RKO (cell line): ENCODE results near the gene ZFYVE9.

ENCODE experiments used
- DNase-seq: peaks from one replicate; pipeline ENCODE4 v3.0.0-alpha.2; 2016; ENCODE audit warnings: low spot score

The ZFYVE9 gene

DNA sequence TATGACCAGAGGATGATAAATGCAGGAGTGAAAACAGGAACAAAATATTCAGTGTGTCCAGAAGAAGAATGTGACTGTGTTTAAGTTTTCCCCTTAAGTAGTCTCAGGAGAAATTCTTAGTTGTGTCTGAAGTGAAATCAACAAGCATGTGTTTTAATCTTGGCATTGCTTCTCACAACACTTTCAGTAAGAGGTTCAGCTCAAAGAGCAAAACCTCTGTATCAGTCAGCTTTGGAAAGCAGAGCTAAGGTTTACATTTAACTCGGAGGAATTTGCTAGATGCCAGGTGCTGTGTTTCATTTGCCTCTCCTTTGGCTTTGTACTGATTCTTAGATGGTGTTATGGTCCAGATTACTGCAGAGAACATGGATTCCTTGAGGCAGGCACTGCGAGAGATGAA lies 195.6 kb downstream of the ZFYVE9 start:
- DNase-seq: no peak

DNA sequence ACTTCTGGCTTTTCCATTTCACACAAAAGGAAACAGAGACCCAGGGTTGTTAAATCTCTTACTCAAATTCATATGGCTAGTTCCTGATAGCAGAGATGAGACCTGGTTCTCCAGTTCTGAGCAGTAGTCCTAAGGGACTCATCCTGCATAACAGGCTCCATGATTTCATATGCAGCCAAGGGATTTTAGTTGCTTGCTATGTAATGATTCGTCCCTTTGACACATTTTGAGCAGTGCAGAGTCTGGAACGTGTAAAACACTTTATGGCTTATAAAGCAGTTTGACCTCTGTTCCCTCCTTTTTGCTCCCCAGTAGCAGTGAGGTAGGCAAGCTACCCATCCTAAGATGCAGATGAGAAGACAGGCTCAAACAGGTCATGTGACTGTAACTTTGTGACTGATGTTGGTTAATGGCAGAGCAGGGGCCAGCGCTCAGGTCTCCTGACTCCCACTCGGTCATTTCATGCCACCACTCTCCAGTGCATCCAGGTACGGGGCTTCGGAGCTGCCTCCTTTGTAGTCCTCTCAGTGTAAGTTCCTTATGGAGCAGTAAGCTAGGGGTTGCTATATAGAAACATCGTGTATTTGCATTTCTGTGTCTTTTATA lies 199.9 kb downstream of the ZFYVE9 start:
- DNase-seq: no peak

DNA sequence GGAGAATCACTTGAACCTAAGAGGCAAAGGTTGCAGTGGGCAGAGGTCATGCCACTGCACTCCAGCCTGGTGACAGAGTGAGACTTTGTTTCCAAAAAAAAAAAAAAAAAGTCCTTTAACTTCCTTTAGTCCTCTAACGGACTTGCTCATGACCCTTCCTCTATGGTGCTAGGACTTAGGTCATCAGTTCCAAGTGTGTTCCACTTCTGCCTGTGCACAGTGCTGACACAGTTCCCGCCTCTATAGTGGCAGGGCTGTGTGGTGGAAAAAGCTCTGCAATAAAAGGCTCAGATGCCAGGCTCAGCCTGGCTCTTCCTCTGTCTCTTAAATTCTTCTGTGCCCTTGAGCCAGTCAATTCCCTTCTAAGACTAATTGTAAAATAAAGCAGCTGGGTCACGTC lies 202.1 kb downstream of the ZFYVE9 start:
- DNase-seq: no peak

DNA sequence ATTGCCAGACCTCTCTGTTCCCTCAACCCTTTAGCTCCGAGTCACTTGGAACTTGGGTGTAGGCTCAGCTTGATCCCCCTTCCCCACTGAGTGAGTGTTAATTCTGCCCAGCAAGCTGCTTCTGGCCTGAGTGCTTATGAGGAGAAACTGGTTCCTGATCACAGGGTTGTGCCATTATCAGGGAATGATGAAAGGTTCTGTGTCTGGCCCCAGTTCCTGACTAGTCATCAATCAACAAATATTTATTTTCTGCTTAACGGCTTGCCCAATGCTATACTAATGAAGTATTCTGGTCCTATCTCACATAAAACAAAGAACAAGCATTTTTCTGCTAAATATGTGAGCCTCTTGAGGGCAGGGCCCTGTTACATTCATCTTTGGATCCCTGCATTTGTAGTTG lies 203.4 kb downstream of the ZFYVE9 start:
- DNase-seq: no peak

DNA sequence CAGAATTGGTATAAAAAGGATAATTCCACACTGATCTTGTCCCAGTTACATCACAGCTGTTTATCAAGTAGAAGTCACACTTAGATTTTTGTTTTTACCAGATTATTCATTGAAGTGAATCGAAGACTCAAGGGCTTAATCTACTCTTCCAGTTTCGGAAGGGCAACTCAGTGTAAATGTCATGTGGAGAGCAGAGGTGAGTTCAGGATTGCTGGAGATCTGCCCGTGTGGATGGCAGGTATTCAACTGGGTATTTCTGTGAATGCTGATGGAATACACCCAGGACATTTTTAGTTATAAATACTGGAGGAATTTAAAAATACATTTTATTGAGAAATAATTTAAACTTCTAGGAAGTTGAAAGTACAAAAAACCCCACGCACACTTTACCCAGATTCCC lies 204.8 kb downstream of the ZFYVE9 start:
- no peak for DNase-seq

DNA sequence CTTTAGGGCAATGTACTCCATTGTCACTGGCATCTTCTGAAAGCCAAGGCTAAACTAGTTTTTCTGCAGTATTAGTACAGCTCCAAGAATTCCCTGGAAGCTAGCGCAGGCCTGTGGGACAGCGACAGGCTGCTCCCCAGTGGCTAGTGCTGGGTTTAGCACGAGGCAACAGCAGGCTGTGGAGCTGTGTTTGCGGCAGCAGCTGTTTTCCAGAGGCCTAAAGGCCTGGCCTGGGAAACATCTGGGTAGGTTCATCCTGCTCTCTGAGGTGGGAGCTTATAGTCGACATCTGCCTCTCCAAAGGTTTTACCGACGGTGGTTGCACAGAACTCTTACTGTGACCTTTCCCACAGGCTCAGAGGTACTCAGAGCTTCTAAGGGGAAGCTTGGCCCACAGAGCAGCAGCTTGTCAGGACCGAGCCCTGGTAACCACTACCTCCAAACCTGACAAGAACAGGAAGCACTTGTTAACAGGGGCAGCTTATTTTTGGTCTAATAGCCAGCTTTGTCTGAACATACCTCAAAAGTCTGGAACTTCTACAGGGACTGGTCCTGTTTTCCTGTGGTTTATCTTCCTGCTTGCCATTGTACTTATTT lies 206.9 kb downstream of the ZFYVE9 start:
- DNase-seq: peak; percentile 55

DNA sequence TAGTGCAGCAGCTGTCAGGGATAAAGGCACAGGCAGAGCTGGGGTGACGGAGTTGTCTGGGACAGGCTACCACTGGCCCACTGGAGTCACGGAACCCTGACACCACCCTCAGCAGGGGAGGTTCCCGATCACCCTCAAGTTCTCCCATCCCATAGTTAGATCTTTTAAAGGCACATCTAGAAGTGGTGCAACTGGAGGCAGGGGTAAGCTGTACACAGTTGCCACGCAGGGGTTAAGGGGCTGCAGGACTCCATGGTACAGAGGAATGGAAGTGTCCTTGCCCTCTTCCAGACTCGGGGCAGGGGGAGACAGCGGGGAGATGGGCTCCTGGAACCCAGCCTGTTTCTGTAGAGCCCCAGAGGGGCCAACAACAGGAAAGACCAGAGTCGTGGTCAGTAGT lies 210.8 kb downstream of the ZFYVE9 start:
- no peak for DNase-seq

DNA sequence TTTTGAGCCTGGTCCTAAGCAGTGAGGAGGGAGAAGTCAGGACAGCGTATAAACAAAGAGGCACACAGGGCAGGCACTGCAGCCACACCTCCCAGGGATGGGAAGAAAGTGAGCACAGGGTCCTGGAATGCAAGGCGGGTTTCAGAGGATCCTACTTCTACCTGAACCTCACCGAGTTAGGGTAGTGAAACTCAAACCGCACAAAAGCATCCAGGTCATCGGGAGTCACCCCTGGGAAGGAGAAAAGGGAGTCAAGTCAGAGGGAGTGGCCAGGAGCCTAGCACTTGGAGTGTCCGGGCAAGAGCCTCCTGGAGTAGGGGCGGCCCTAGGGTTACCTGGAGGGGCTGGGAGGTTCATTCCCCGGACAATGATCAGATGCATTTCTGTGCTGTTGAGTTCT lies 213.5 kb downstream of the ZFYVE9 start:
- DNase-seq: no peak

DNA sequence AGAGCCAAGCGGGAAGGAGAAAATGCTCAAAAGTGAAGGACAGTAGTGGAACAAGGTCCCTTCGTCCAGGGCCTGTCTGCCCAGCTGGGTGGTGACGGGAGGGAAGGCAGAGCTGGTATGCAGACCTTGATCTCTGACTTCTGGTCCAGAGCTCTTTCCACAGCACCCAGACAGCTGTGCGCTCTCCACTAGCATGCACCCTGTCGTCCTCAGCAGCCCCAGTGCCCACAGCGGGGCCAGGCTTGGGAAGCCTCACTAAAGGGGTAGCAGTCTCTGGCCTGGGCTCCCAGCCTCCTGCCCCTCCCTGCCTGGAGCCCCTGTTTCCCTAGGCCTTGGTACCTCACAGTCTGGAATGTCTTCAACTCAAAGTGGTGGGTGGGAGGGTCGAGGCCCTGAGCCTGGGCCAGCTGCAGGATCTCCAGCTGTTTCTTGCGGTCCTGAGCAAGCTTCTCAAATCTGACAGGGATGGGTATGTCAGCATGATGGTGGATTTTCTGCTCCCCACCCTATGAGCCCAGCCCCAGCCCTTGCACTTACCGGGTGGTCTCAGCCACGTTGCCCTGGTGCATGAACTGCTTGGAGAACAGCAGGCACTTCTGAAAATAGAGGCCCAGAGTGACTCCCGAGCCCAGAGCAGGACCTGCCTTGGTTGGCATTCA lies 214.1 kb downstream of the ZFYVE9 start:
- DNase-seq: no peak

DNA sequence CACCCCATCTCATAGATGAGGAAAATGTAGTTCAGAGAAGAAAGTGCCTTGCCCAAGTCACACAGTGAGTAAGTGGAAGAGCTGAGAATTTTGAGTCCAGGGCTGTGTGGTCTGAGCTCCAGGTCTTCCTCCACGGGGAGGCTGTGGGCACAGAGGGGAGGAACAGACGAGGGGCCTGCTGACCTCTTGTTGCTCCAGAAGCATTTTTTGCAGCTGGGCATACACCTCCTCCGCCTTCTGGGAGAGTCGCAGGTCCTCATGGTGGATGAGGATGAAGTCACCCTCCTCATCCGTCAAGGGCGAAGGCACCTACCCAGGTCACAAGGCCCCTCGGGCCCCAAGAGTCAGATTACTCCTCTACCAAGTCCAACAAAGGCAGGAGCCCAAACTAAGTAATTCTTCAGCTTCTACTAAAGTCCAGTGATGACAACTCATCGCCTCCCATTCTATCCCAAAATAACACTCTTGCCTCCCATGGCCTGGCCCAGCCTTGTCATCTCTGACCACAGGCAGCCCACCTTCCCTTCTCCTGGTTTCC lies 215.0 kb downstream of the ZFYVE9 start:
- no peak for DNase-seq

DNA sequence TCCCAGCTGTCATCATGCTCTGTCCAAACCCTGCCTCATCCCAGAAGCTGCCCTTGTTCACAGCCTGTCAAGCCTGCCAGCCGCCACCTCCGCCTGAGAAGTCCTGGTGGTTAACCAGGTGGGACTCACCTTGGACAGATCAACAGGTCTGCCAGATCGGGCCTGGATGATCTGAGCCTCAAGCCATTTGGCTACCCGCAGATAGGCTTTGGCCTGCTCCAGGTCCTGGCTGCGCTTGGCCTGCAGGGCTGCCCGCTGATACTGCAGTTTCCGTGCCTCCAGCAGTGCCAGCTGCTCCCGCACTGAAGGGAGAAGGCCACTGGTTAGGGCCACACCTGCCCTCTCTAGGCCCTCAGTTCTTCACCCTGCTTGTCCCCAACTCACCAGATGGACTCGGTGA lies 215.5 kb downstream of the ZFYVE9 start:
- no peak for DNase-seq

DNA sequence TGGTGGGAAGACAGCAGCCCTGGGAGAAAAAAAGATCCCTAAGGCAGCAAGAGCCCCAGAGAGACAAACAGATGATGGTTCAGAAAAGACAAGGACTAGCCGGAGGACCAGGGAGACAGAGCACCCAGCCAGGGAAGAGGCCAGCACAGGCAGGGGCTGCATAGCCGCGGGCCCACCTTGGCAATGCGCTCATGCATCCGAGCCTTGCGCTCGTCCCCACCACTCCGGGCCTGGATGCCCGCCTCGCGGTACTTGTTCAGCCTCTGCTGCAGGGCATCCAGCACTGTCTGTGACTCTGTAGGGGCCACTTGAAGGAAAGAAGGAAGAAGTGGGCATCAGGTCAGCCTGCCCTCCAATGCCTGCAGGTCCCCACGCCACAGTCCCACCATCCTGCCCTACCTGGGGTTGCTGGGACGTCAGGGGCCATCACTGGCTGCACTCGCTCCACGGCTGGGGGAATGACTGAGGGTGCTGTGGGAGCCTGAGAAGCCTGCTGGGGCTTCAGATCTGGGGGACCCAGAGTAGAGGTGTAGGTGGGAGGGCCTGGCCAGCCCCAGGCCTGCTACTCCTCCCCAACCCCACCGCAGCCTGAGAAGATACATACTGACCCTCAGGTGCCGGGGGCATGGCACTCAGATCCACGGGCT lies 217.1 kb downstream of the ZFYVE9 start:
- DNase-seq: no peak

DNA sequence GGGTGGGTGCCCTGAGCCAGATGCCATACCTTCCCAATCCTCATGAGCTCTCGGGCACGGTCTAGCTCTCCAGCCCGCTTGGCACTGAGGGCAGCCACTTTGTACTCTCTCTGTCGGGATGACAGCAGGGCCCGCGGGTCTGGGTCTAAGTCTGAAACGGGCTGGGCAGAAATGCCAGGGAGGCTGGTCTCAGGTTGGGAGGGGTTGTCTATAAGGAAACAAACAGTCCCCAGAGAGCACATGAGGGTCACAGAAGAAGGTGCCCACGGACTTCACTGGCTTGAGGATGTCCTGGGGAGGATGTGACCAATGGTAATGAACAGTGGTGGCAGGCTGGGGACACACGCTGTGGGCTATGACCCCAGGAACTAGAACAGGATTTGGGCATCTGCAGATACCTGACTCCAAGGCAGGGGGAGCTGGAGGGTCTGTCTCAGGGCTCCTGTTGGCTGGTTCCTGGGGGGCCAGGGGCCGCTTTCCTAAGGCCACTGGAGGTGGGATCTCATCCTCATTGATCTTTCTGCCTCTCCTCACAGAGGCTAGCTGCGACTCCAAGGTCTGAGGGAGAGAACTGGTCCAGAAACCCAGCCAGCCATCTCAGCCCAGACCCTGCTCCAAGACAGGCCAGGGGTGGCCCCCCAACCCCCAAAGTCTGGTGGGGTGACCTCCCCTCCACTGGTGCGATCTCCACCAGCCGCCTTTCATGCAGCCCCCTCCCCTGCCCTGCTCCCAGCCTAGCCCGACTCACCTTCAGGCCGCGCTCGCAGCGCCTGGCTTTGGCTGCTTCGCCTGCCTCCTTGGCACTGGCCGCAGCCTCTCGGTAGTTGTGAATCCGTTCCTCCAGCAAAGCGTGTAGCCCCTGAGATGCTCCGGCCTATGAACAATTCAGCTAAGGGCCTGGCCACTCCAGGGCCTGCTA lies 218.0 kb downstream of the ZFYVE9 start:
- no peak for DNase-seq

DNA sequence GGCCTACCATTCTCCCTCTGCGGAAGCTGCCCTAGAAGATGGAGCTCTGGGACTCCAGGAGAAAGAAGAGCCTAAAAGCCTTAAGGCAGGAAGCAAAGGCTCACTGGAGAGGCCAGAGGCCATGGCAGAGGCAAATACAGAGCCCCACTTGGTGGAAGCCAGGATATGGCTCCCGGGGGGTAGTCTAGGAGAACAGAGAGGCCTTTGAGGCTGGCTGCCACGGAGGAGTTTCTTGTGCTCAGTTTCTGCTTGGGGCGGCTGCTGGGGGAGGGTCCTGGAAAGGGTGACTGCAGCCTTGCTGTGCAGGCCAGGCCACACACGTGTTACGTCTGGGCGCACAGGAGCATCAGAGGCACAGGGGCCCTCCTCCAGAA lies 218.7 kb downstream of the ZFYVE9 start:
- no peak for DNase-seq

DNA sequence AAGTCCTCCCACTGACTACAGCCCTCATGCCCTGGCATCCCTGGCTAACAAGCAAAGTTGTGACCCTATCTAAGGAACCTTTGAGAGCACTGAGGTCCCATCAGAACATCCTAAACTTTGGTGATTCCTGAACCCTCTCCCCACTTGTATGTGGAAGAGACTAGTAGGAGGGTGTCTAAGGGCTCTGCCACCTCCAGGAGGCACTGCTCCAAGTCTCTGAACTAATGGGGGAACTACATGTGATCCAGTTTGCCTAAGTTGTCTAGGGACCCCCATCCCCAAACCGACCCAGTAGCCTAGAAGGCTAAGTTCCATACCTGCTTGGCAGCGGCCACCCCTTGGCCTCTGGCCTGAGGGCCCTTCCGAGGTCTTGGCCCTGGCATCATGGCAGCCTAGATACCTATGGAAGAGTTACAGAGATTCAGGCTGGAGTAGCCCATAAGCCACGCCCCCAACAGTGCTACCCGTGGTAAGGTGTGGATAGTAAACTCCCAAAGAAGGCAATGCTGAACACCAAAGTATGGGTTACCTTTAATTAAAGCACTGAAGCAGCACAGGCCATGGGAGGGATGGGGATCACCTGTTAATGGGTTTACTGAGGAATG lies 222.4 kb downstream of the ZFYVE9 start:
- DNase-seq: no peak

DNA sequence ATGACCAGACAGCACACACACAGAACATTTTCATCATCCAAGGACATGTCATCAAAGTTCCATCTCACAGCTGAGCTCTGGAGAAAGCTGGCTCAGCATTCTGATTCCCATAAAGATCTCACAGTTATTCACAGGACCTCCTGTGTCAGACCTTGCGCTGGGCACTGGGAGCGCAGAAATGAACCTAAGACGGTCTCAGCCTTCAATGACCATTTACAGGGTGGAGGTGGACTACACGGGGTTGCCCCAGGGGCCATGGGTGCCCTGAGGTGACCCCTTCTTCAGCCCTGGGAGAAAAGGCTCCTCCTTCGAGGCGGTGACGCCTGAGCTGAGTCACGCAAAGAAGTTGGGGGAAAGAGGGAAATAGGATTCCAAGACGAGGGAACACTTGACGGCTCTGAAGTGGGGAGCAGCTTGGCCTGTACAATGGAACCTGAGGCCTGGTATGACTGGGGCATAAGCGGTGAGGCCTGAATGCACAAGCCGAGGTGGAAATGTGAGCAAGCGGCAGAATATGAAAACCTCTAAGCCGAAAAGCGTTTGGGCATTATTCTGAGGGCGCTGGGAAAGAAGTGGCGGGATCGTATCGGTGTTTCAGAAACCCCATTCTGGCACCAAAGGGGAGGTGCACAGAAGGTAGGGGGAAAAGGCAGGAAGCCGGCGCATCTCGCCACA lies 223.3 kb downstream of the ZFYVE9 start:
- DNase-seq: peak; percentile 80

DNA sequence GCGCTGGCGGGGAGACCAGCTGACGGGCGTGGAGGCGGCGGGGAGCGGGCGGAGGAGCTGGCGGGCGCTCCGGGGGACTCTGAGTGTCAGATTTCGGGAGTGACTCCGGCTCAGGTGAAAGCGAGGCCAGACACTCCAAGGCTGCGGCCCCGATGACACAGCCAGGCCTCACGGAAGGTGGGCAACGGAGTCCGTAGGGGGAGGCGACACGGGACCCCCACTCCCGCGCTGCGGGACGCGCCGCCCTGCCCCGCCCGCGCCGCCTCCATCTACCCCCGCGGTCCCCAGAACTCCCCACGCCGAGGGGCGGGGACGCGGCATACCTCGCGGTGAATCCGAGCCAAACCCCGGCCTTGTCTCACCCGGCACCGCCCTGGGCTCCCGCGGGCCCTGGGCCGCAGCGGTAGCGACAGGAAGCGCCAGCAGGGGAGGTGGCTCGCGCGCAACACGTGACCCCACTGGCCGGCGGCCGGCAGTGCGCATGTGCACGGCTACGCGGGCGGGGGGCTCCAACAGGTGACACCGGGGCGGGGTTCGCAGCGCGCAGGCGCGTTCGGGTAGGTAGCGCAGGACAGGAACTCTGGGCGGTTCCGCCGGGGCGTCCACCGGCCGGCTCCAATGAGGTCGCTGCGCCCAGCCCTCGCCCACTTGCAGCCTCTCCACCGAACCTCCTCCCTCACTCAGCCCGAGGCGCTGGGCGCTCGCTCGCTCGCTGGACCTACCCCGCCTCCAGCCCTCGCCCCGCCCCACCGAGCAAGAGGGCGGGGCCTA lies 224.0 kb downstream of the ZFYVE9 start, which contains the start of gene CC2D1B:
Gene CC2D1B, minus strand, starts transcription at position 460 of the 771 bp plus-strand sequence. CDS start 1,585 bp downstream, outside the sequence.
- peak; percentile 97 for DNase-seq

DNA sequence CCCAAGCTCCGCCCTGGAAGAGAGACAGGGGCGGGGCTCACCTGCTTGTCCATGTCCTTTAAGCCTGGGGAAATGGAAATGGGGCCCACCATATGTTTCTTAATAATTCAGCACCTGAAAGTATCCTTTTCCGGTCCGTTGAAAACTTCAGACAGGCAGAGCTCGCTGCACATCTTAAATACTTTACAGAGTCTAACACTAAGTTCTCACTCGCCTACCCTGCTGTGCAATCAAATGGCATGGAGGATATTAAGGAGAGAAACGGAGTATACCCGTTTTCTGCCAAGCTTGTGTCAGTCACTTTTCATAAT lies 224.6 kb downstream of the ZFYVE9 start:
- no peak for DNase-seq

DNA sequence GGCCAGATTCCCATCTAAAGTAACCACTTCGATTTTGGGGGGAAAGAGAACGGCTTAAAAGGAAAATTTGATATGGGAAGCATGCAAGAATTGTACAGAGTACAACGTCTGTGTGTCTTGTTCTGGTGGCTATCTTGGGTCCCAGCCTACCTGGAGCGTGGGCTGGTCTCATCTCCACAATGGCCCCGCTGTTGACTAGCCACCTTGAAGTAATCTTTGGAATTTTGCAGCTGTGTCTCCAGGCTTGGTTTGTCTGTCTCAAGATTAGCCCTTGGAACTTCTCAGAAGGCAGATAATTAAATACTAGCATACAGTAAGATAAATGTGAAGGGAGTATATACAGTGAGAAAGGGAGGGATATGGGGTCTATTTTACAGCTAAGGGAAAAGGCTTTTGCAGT lies 225.4 kb downstream of the ZFYVE9 start:
- DNase-seq: no peak
